ENCODE results near the gene AKAP14.
"Not testable (repeated sequence)": the region's sequence is repeated elsewhere in the genome, so short reads cannot be mapped to it uniquely, and the experiment has no call there.

Gene AKAP14

GRCh38 chrX:119922391-119922790, 26.7 kb downstream of the AKAP14 start:
- DNase-seq (ENCODE audit: low read depth) = not testable (repeated sequence)

- no peak for DNase-seq (ENCODE audit: low read depth)
Measured at GRCh38 chrX:119935215-119935874, 39.7 kb downstream of the AKAP14 start.

DNA sequence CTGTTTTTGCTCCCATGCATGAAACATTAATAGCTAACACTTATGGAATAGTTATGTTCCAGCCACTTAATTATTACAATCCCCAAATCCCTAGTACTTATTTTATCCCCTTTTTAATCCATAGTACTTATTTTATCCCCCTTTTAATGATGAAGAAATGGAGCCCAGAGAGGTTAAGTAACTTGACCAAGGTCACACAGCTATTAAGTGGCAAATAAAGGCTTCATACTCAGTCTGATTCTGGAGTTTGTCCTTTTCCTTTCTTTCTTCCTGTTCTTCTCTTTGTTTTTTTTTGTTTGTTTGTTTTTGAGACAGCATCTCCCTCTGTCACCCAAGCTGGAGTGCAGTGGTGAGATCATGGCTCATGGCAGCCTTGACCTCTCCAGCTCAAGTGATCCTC, 45.6 kb downstream of the AKAP14 start:
- DNase-seq (ENCODE audit: low read depth) = no peak

- DNase-seq (ENCODE audit: low read depth) = no peak
Measured at GRCh38 chrX:119942173-119942819, 46.6 kb downstream of the AKAP14 start.

DNA sequence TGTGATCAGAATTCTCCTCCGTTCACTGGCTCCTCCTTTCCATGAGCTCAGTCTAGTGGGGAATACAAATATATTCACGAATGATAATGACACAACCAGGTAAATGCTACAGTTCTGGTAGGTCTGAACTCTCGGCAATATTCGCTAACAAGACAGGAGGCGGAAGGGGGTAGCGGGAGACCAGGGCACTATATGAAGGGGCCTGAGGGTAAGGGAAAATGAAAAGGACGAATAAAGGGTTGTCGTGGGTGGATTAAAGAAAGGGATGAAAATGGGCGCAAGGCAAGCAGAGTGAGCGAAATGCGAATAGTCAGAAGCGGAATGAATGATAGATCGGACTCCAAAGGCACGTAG, 47.1 kb downstream of the AKAP14 start:
- no peak for DNase-seq (ENCODE audit: low read depth)

- peak; percentile 67 for DNase-seq (ENCODE audit: low read depth)
Measured at GRCh38 chrX:119943185-119943988, 47.7 kb downstream of the AKAP14 start, which contains the start of gene NKAP. TSS of gene NKAP (minus strand) at chrX:119943751. CDS start at chrX:119943605, 146 bp downstream.

GRCh38 chrX:119945481-119945880, 49.8 kb downstream of the AKAP14 start:
- no peak for DNase-seq (ENCODE audit: low read depth)

GRCh38 chrX:119948381-119948780, 52.7 kb downstream of the AKAP14 start:
- DNase-seq (ENCODE audit: low read depth) = no peak

DNA sequence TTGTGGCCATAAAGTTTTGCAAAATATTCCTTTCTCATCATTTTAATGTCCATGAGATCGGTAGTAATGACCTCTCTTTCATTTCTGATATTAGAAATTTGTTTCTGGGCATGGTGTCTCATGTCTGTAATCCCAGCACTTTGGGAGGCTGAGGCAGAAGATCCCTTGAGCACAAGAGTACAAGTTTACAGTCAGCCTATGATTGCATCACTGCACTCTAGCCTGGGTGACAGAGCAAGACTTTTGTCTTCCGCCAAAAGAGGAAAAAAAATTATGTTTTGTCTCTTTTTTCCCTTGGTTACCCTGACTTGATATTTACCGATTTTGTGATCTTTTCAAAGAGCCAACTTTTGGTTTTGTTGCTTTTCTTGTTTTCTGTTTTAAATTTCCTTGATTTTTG, 58.7 kb downstream of the AKAP14 start:
- no peak for DNase-seq (ENCODE audit: low read depth)

DNA sequence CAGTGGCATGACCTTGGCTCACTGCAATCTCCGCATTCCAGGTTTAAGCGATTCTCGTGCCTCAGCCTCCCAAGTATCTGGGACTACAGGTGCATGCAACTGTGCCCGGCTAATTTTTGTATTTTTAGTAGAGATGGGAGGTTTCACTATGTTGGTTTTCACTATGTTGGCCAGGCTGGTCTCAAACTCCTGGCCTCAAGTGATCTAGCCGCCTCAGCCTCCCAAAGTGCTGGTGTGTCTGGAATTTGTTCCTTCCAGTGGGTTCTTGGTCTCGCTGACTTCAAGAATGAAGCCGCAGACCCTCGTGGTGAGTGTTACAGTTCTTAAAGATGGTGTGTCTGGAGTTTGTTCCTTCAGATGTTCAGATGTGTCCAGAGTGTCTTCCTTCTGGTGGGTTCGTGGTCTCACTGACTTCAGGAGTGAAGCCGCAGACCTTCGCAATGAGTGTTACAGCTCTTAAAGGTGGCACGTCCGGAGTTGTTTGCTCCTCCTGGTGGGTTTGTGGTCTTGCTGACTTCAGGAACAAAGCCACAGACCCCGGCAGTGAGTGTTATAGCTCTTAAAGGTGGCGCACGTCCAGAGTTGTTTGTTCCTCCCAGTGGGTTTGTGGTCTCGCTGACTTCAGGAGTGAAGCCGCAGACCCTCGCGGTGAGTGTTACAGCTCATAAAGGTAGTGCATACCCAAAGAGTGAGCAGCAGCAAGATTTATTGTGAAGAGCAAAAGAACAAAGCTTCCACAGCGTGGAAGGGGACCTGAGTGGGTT, 60.3 kb downstream of the AKAP14 start:
- peak; percentile 1 for DNase-seq (ENCODE audit: low read depth)

- no peak for DNase-seq (ENCODE audit: low read depth)
Measured at GRCh38 chrX:119960625-119961024, 64.9 kb downstream of the AKAP14 start.

GRCh38 chrX:119966837-119967236, 71.1 kb downstream of the AKAP14 start:
- DNase-seq (ENCODE audit: low read depth) = not testable (repeated sequence)
